GM12875 (cell line): Measurements from ENCODE around the gene HMGCS1.

ENCODE experiments used
- H3K4me3 ChIP-seq: one replicate; pipeline ENCODE4 v1.5.1; 2011; ENCODE audit warnings: low read depth, low read length, control low read depth
- TF ChIP-seq, protein P1 (sequence below): IDR thresholded peaks from 2 replicates; pipeline ENCODE4 v1.5.1; 2011; ENCODE audit warnings: low read depth, mild to moderate bottlenecking, control low read depth, inconsistent platforms, low read length, moderate library complexity, borderline replicate concordance; ENCODE audit not compliant: insufficient read depth

The HMGCS1 gene

DNA sequence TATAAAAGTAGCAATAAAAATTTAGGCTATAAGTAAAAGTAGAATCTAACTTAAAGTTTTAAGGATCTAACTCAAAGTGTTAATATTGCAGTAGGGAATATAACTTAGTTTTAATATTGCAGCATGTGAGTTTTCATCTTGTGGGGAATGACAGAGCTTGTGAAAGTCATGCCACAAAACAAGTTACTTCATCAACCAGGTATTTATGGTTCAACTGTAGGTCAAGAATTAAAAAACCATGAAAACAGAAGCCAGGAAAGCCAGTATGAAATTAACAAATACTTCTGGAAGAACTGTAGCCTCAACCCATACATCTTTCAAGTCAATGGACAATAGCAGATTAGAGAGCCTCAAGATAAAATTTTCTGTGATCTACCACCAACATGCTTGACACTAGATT is 19.0 kb downstream of the HMGCS1 start:
- TF ChIP-seq, protein P1, sequence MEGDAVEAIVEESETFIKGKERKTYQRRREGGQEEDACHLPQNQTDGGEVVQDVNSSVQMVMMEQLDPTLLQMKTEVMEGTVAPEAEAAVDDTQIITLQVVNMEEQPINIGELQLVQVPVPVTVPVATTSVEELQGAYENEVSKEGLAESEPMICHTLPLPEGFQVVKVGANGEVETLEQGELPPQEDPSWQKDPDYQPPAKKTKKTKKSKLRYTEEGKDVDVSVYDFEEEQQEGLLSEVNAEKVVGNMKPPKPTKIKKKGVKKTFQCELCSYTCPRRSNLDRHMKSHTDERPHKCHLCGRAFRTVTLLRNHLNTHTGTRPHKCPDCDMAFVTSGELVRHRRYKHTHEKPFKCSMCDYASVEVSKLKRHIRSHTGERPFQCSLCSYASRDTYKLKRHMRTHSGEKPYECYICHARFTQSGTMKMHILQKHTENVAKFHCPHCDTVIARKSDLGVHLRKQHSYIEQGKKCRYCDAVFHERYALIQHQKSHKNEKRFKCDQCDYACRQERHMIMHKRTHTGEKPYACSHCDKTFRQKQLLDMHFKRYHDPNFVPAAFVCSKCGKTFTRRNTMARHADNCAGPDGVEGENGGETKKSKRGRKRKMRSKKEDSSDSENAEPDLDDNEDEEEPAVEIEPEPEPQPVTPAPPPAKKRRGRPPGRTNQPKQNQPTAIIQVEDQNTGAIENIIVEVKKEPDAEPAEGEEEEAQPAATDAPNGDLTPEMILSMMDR = no peak
- no peak overlapping the region for H3K4me3 ChIP-seq

DNA sequence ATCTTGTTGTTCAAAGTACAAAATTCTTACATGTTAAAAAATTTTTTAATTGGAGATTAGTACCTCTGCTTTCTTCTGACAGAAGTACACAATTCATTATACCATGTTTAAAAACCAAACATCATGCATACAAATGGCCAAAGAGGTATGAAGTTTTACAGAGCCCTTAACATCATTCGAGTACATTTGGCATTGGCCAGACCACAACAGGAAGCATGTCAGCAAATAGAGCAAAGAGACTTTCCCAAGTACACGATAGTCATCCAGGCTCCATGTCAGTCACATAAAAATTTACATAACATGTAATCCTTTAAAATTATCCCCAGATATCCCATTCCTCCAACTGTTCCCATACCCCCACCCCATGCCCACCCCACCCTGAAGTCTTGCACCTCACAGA is 22.5 kb downstream of the HMGCS1 start:
- TF ChIP-seq, protein P1 = no peak
- H3K4me3 ChIP-seq = no peak overlapping the region

DNA sequence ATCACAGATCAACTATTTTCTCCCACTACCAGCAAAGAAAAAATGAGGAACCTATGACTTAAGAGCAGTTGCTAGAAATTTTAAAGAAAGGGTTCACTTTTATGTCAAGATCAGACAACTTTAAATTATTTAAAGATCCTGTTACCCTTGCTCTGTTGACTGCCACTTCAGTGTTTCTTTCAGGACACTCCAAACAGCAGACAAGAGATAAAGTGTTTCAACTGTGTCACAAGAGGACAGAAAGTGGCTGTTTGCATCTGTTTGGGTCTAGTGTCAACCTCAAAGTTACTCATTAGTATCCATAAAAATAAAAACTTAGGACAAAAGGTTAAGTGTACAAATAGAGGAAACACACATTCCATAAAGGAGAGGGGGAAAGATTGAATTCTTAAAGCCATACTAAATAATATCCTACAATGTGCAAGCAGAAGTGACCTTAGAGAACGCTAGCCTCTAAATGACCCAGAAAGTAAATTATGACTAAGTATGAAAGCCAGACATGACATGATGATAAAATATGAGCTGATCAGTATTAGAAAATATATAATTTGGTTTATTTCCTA is 24.9 kb downstream of the HMGCS1 start:
- TF ChIP-seq, protein P1 = no peak
- no peak overlapping the region for H3K4me3 ChIP-seq

DNA sequence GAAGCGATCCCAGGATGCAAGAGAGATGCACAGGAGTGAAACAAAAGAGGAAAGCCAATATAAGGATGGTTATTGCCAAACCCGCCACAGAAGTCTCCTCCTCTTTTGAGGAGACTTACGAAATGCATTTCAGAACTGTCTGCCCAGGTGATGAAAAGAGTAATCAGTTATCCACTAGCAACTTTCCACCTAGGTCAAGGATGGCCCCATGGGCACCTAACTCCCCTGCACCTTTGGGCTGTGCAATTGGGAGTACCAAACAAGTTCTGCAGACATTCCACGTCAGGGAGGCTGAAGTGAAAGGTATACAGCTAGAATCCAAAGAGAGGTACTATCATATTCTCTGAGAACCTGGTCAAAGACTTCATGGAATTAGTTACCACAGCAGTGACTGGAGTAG is 25.7 kb downstream of the HMGCS1 start:
- H3K4me3 ChIP-seq = no peak overlapping the region

GRCh38 chr5:43286623-43287022 is 26.6 kb downstream of the HMGCS1 start:
- TF ChIP-seq, protein P1 = no peak
- no peak overlapping the region for H3K4me3 ChIP-seq

More for the DNA sequence above, 25.7 kb downstream of the HMGCS1 start:
- TF ChIP-seq, protein P1 = no peak

DNA sequence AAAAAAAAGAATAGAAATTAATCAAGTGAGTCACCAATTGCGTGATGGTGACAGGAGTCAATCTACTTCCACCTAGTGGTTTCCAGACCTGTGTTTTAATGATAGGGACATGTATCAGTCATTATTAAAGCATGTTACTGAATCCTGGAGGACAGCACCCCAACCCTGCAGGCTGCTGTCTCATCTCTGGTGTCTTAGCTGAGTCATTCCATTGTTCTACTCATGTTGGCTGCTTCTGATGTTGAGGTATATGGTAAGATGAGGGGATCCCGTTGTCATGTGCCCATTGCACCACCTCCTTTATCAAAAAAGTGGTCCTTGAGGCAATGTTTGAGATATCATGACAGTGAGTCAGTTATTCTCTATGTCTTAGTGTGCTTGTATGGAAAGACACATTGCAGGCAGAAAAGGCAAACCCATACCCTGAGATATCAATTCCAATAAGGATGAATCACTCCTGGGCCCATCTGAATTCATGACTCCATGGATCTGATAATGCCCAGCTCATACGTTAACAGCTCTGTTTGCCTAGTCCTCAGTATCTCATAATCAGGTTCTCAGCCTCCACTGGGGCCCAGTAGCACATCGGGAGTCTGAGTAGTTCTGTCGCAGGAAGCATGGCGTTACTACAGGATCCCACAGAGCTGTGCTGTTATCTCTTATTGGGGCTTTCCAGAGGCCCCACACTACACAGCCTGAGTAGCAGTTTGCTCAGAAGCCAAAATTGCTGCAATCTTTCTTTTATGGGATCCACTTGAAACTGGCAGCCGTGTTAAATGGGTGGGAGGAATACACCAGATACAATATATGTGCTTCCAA is 31.2 kb downstream of the HMGCS1 start:
- no peak overlapping the region for H3K4me3 ChIP-seq
- TF ChIP-seq, protein P1 = no peak
